Caco-2 (cell line): ENCODE data around the gene NKG7. TPM values are rescaled to one million over a fixed set of nuclear protein-coding genes. Genes with fewer than 3 reads are reported as not detected.

Experiments
- BruUV-seq: library from RNA; stranded (reverse); fragments of 400-500 nt; replicated peaks from 2 replicates; lab custom pipeline; 2021; lab: Mats Ljungman, UMichigan
- CTCF ChIA-PET: fragments of 300-600 bp; sonication (Branson Sonifier 250); formaldehyde crosslinking; loops from one replicate; lab custom pipeline; 2022; ENCODE audit warnings: antibody characterized with exemption; lab: Charles Lee
- POLR2A ChIA-PET: fragments of 300-600 bp; sonication (Branson Sonifier 250); formaldehyde crosslinking; loops from one replicate; lab custom pipeline; 2022; ENCODE audit warnings: antibody characterized with exemption; lab: Charles Lee
- DNase-seq, 2 experiments: peaks; one replicate each; pipeline versions ENCODE4 v3.0.0 to v3.0.0-alpha.2; 2020 to 2022
- H3K27me3 ChIP-seq: replicated peaks from 2 replicates; pipeline ENCODE4 v1.6.0; 2011; ENCODE audit warnings: low read length; ENCODE audit not compliant: control insufficient read depth, insufficient read depth
- H3K36me3 ChIP-seq: 2 replicates; pipeline ENCODE4 v1.5.1; 2011; ENCODE audit warnings: low read length; ENCODE audit not compliant: control insufficient read depth, insufficient read depth
- H3K4me1 ChIP-seq: fragments of 250-450 bp; sonication (Bioruptor Pico); 2 replicates; pipeline ENCODE4 v1.5.1; 2020; ENCODE audit warnings: mild to moderate bottlenecking
- H3K4me3 ChIP-seq: 2 replicates; pipeline ENCODE4 v1.5.1; 2011; ENCODE audit warnings: low read depth, mild to moderate bottlenecking, control low read depth, low read length
- H3K9me3 ChIP-seq: fragments of 250-450 bp; sonication (Bioruptor Pico); 2 replicates; pipeline ENCODE4 v1.5.1; 2020; ENCODE audit warnings: mild to moderate bottlenecking, moderate library complexity
- H3K27ac Mint-ChIP-seq: one replicate; pipeline ENCODE4 v1.8.0; 2022; ENCODE audit warnings: mixed read lengths; ENCODE audit not compliant: unreplicated experiment
- H3K27me3 Mint-ChIP-seq: one replicate; pipeline ENCODE4 v1.8.0; 2022; ENCODE audit warnings: mixed read lengths; ENCODE audit not compliant: insufficient read depth, unreplicated experiment
- H3K36me3 Mint-ChIP-seq: one replicate; pipeline ENCODE4 v1.8.0; 2022; ENCODE audit warnings: mild to moderate bottlenecking, mixed read lengths; ENCODE audit not compliant: insufficient read depth, unreplicated experiment
- H3K4me1 Mint-ChIP-seq: one replicate; pipeline ENCODE4 v1.8.0; 2022; ENCODE audit warnings: low read depth, mixed read lengths; ENCODE audit not compliant: unreplicated experiment
- H3K4me3 Mint-ChIP-seq: one replicate; pipeline ENCODE4 v1.8.0; 2022; ENCODE audit warnings: mild to moderate bottlenecking, moderate library complexity, mixed read lengths; ENCODE audit not compliant: unreplicated experiment
- H3K9me3 Mint-ChIP-seq: one replicate; pipeline ENCODE4 v1.8.0; 2022; ENCODE audit warnings: mixed read lengths; ENCODE audit not compliant: unreplicated experiment
- intact Hi-C: fragments of 100-400 bp; cut with micrococcal nuclease; formaldehyde crosslinking; loops from one replicate; pipeline ENCODE4 v1.10.0; 2022; ENCODE audit not compliant: unreplicated experiment
- total RNA-seq: library from RNA; stranded (reverse); gene quantifications from 2 replicates; pipeline ENCODE4 v1.2.3, GENCODE V29; 2022
- TF ChIP-seq, protein P1 (sequence below), 2 experiments: fragments of 200-600 bp in 1 of 2; IDR thresholded peaks; 1 replicate in 1 of 2; 2 replicates in 1 of 2; pipeline versions ENCODE4 v1.5.1 to v1.8.0; 2011 to 2022; ENCODE audit warnings: antibody characterized with exemption in 1 of 2, control low read depth in 1 of 2, inconsistent platforms in 1 of 2, low read depth in 1 of 2, low read length in 1 of 2, mild to moderate bottlenecking in 1 of 2, moderate library complexity in 1 of 2; ENCODE audit not compliant: insufficient read depth in 1 of 2, severe bottlenecking in 1 of 2, unreplicated experiment in 1 of 2

The NKG7 gene
- total RNA-seq, 1 experiment from 2014 or later: not detected

DNA sequence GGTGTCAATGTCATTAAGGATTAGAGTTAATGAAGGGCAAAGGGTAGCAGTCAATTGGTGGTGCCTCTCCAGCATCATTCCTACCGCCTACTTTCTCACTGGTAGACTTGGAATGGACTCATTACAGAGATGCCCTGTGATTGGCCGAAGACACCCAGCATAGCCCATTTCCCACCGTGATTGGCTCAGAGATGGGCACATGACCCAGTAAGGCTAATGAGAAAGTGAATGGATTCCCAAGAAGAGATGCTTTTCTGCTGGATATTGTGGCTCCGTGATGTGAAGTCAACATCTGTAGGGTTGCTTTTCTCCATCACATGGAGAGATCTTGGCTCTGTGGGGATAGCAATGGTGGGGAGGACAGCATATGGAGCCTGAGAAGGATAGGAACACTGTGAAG, 42.1 kb downstream of the NKG7 start:
- Mint-ChIP-seq H3K4me3 (no peak overlapping the region), H3K36me3 (no peaks in the 10 kb centered on the region), H3K27me3 (no peaks in the 10 kb centered on the region), H3K4me1 (no peaks in the 10 kb centered on the region), H3K27ac (no peak overlapping the region), H3K9me3 (no peaks in the 10 kb centered on the region)
- no TSS peak for BruUV-seq
- H3K36me3 ChIP-seq: no peaks in the 10 kb centered on the region
- ChIA-PET CTCF (no interaction called here), POLR2A (no interaction called here)
- no peaks in the 10 kb centered on the region for H3K27me3 ChIP-seq
- TF ChIP-seq, protein P1, sequence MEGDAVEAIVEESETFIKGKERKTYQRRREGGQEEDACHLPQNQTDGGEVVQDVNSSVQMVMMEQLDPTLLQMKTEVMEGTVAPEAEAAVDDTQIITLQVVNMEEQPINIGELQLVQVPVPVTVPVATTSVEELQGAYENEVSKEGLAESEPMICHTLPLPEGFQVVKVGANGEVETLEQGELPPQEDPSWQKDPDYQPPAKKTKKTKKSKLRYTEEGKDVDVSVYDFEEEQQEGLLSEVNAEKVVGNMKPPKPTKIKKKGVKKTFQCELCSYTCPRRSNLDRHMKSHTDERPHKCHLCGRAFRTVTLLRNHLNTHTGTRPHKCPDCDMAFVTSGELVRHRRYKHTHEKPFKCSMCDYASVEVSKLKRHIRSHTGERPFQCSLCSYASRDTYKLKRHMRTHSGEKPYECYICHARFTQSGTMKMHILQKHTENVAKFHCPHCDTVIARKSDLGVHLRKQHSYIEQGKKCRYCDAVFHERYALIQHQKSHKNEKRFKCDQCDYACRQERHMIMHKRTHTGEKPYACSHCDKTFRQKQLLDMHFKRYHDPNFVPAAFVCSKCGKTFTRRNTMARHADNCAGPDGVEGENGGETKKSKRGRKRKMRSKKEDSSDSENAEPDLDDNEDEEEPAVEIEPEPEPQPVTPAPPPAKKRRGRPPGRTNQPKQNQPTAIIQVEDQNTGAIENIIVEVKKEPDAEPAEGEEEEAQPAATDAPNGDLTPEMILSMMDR (IDR thresholded peaks at IDR 0.05; ENCODE audit: insufficient read depth in 1 of 2, low read depth in 1 of 2, low read length in 1 of 2, severe bottlenecking in 1 of 2, unreplicated experiment in 1 of 2): no peak
- H3K9me3 ChIP-seq: no peaks in the 10 kb centered on the region
- intact Hi-C loops: no loop called here
- no peak overlapping the region for H3K4me3 ChIP-seq
- no peaks in the 10 kb centered on the region for H3K4me1 ChIP-seq
- DNase-seq: no peak

DNA sequence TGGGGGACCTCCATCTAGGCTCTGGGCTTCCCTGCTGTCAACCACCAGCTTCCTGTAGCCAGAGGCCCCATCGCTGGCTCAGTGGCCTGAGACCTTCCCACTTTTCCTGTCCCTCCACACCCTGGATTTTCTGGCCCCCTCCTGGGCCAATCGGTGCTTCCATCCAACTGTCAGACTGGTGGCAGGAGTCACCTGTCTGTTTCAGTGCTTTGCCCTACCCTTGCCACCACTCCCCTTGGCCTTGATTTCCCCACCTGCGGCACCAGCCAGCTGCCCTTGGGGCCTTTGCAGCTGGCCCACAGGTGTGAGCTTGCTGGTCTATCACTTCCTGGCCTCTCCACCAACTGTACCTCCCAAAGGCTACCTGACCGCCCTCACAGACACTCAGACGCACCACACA, 43.0 kb downstream of the NKG7 start:
- H3K27ac Mint-ChIP-seq: no peak overlapping the region
- no peak overlapping the region for H3K4me3 Mint-ChIP-seq
- no peaks in the 10 kb centered on the region for H3K9me3 Mint-ChIP-seq
- no peak for DNase-seq
- ChIA-PET POLR2A (no interaction called here), CTCF (interaction anchor here (0.6 kb wide), 1 partner anchor 59 kb away, joined by 5 read pairs; no protein-coding TSS in a partner anchor)
- intact Hi-C loops: no loop called here
- Histone ChIP-seq H3K27me3 (no peaks in the 10 kb centered on the region), H3K36me3 (no peaks in the 10 kb centered on the region), H3K4me1 (no peaks in the 10 kb centered on the region), H3K4me3 (no peak overlapping the region), H3K9me3 (no peaks in the 10 kb centered on the region)
- no TSS peak for BruUV-seq
- H3K36me3 Mint-ChIP-seq: no peaks in the 10 kb centered on the region
- H3K4me1 Mint-ChIP-seq: no peaks in the 10 kb centered on the region
- peaks cover 5% of the 10 kb centered on the region for H3K27me3 Mint-ChIP-seq
- TF ChIP-seq, protein P1 (IDR thresholded peaks at IDR 0.05; ENCODE audit: insufficient read depth in 1 of 2, low read depth in 1 of 2, low read length in 1 of 2, severe bottlenecking in 1 of 2, unreplicated experiment in 1 of 2): no peak

DNA sequence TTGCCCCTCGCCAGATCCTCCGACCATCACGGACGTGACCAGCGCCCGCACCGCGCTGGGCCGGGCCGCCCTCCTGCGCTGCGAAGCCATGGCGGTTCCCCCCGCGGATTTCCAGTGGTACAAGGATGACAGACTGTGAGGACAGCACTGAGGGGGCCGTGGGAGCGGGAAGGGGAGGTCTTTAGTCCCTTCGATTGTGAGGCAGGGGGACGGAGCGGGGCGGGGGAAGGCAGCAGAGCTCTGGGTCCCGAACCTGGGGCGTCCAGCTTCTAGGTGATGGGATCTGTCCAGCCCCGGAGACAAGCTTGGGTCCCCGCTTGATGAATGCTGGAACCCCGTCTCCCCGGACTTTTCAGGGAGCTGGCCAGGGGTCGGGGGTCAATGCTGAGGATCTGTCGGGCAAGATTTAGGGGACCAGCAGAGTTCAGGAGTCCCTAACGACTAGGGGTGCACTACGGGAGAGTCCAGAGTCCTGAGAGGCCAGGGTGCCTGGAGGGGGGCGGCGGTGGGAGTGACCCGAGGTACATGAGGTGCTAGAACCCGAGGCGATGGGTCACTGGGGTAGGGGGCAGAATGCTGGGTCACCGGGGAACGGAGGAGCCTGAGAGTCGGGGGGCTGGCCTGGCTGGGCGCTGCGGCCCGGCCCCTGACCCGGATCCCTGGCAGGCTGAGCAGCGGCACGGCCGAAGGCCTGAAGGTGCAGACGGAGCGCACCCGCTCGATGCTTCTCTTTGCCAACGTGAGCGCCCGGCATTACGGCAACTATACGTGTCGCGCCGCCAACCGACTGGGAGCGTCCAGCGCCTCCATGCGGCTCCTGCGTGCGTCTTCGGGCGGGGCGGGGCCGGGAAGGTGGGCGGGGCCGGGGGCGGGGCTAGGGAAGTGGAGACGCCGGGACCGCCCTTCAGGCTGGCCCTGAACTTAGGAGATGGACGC, 45.1 kb downstream of the NKG7 start:
- H3K36me3 ChIP-seq: no peaks in the 10 kb centered on the region

More for the DNA sequence above, 45.1 kb downstream of the NKG7 start:
- Mint-ChIP-seq H3K27ac (no peak overlapping the region), H3K4me3 (no peak overlapping the region), H3K4me1 (no peaks in the 10 kb centered on the region), H3K36me3 (no peaks in the 10 kb centered on the region), H3K9me3 (no peaks in the 10 kb centered on the region), H3K27me3 (peaks cover 20% of the 10 kb centered on the region)
- ChIA-PET CTCF (no interaction called here), POLR2A (no interaction called here)
- no peaks in the 10 kb centered on the region for H3K27me3 ChIP-seq
- no peaks in the 10 kb centered on the region for H3K4me1 ChIP-seq
- intact Hi-C loops: no loop called here
- no TSS peak for BruUV-seq
- H3K9me3 ChIP-seq: no peaks in the 10 kb centered on the region
- TF ChIP-seq, protein P1 (IDR thresholded peaks at IDR 0.05; ENCODE audit: insufficient read depth in 1 of 2, low read depth in 1 of 2, low read length in 1 of 2, severe bottlenecking in 1 of 2, unreplicated experiment in 1 of 2): no peak
- DNase-seq: no peak
- H3K4me3 ChIP-seq: no peak overlapping the region
